HK-2 (cell line): Measurements from ENCODE around the gene IFNLR1.

Experiments
- DNase-seq: peaks from one replicate; pipeline ENCODE4 v3.0.0-alpha.2; 2018; ENCODE audit not compliant: unreplicated experiment

Gene IFNLR1

DNA sequence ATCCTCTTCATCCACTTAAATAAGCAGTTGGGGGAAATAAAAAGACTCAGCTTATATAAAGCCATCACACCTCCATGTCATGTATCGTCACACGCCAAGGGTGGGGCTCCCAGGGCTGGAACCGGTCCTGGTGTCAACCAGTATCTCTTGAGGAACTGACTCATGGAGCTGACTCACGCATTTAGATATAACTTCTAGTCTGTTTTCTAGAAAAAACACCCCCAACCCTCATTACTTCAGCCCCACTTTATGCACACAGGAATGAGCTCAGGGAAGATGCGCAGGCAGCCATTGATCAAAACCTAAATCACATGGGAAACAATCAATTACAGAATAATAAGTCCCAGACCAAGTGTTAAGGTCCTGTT lies 37.2 kb downstream of the IFNLR1 start:
- DNase-seq, result peak; percentile 59

- no peak for DNase-seq
These were observed 39.3 kb downstream of the IFNLR1 start for GRCh38 chr1:24147816-24148215.

- DNase-seq, result no peak
These were observed 39.9 kb downstream of the IFNLR1 start for GRCh38 chr1:24147194-24147593.

DNA sequence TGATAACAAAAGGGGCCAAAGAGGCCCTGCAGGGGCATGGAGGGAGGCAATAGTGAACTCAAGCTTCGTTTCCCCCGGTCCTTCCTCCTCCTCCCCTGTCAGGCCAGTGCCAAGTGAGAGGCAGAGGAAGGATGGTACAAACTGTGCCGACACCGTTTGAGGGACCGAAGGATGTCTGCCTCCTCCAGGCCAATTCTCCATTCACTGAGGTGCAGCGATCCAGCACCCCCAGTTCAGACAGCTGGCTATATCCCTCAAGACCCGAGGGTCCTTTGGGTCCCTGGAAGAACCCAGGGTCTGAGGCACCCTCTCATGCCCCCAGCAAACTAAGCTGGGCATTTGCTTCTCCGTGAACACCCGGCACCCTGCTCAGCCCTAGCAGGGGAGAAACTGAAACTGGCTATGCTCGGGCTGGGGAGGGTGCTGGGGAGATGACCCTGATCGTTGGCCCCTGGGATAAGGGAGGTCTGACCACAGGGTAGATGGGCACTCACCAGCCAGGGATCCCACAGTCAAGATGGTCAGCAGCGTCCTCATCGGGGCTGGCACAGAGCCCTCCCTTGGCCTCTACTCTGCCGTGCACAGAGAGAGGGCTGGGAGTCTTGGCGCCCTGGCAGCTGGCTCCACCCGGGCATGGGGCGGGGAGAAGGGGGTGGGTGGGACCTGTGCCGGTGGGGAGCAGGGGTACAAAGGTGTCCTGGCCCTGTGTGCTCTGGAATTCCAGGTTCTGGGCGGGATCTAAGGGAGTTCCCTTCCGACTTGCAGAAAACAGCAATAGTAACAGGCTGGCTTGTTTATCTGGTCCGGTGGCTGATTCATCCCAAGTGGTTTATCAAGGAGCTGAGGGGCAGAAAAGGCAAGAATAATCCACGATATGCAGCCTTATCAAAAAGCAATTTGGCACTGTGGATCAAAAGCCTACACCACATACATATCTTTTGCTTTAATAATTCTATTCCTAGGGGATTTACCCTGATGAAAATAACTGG lies 44.2 kb downstream of the IFNLR1 start, which contains the start of gene IL22RA1:
TSS of gene IL22RA1 (minus strand) at position 595 of the 989 bp plus-strand sequence. CDS start at position 537, 58 bp downstream.
- peak; percentile 26 for DNase-seq

- no peak for DNase-seq
These were observed 45.6 kb downstream of the IFNLR1 start for GRCh38 chr1:24141311-24141997.

- no peak for DNase-seq
These were observed 46.3 kb downstream of the IFNLR1 start for GRCh38 chr1:24140741-24141181.

- no peak for DNase-seq
These were observed 47.2 kb downstream of the IFNLR1 start for GRCh38 chr1:24139841-24140425.

DNA sequence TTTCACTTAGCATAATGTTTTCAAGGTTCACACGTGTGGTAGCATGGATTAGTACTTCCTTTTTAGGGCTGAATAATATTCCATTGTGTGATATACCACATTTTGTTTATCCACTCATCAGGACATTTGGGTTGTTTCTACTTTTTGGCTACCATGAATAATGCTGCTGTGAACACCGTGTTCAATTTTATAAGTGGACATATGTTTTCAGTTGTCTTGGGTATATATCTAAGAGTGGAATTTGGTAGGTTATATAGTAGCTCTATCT lies 47.9 kb downstream of the IFNLR1 start:
- no peak for DNase-seq

- DNase-seq, result no peak
These were observed 48.4 kb downstream of the IFNLR1 start for GRCh38 chr1:24138476-24139221.

- DNase-seq, result no peak
These were observed 50.0 kb downstream of the IFNLR1 start for GRCh38 chr1:24136956-24137539.

DNA sequence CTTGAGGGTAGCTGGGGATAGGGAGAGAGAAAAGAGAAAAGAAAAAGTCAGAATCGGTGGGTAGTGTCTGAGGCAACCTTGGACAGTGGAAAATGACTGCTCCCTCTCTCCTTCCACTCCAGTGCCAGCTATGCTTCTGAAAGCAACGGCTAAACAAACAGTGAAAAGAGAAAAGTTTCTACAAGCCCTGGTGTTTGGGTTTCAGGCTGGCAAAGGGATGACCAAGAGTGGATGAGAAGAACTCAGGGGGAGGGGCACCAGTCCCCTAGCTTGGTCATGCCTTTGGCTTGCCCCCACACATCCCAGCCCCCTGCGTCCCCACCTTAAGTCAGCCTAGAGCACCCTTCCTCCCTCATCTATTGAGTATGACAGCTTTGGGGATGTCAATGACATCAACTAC lies 52.7 kb downstream of the IFNLR1 start:
- DNase-seq, result no peak

GRCh38 chr1:24133819-24134218 lies 53.3 kb downstream of the IFNLR1 start:
- no peak for DNase-seq

DNA sequence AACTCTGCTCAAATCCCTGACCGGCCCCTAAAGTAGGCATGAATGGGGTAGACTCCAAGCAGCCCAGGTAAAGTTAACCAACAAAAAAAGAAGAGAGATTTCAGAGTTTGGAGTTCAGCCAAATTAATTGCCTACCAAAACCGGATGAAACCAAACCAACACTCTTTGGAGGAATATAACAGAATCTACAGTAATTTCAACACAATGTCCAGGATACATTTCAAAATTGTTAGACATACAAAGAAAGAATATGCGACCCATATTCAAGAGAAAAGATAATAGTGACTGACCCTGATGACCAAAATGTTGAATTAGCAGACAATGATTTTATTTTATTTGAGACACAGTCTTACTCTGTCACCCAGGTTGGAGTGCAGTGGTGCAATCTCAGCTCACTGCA lies 56.7 kb downstream of the IFNLR1 start:
- no peak for DNase-seq

DNA sequence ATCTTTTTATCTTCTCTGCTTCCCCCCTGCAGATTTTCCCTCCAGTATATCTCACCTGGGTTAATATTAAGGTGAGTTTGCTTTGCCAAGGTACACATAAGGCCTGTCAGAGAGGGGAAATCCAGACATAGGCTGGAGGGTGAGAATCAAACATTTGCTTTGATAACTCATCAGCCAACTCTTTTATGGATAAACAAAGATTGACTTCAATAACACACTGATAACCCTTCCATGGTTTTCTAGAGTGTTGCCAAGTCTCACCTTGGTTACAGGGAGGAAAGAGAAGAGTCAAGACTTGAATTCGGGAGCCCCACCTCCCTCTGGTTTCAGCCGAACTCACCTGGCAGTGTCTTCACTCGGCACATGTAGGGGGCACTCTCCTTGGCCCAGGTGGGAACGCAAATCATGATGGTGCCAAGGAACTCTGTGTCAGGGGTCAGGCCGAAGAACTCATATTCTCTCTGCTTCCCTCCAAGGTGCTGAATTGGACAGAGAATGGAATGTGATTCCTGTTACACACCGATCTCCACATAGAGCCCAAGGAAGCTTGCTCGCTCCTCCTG lies 59.2 kb downstream of the IFNLR1 start:
- DNase-seq, result no peak

- no peak for DNase-seq
These were observed 59.8 kb downstream of the IFNLR1 start for GRCh38 chr1:24127134-24127800.

DNA sequence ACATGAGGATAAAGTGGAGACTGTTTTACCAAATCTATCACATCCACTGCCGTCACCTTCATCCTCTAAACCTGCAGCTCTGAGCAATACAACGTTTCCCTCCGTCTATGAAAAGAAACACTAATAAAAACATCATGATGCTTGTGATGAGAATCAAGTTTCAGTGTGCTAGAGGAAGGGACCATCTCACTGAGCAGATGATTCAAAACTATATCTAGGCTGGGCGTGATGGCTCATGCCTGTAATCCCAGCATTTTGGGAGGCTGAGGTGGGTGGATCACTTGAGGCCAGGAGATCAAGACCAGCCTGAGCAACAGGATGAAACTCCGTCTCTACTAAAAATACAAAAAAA lies 60.4 kb downstream of the IFNLR1 start:
- DNase-seq, result no peak

DNA sequence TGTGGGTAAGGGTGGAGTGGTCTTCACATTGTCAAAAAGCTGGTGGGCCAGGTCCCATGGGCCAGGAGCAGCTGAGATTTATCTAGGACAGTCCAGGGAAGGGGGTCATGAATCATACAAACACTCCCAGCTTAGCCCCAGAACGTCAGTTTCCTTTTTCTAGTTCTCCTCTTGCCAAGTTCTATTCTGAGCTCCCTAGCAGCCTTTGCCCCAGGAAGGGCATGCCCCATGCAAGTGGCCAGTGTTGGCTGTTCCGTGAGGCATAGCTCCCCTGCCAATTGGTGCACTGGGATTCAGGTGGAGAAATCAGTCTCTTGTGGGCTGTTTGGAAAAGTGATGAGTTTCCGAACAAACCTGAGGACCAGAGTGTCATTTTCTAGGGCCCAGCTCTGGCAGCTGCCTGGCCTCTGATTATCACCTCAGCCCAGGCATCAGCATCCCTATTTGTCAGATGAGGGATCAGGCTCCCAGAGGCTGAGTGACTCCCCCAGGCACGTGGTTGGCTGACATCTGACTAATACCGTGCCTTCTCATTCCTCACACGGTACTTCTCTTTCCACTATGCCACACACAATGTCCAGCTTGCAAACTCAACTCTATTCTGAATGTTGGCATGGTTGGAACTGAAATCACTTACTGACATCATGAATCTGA lies 60.9 kb downstream of the IFNLR1 start:
- DNase-seq, result no peak

- DNase-seq, result no peak
These were observed 61.6 kb downstream of the IFNLR1 start for GRCh38 chr1:24125456-24125855.

DNA sequence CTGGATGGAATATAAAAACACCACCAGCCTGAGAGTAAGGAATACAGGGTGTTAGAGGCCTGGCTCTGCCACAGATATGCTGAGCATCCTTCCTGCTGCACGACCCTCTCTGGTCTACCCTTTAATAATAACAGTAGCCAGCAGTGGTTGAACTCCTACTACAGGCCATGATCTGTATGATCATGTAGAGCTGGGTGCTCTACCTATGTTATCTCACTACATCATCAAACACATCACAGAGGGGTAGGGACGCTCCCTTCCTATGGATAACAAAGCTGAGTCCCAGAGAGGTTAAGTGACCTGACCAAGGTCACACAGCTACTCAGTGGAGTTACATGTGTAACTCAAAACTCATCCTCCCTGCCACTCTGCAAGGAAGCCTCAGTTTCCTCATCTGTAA lies 62.1 kb downstream of the IFNLR1 start:
- no peak for DNase-seq

- DNase-seq, result no peak
These were observed 63.5 kb downstream of the IFNLR1 start for GRCh38 chr1:24123611-24124010.
